GM13976 (cell line): ENCODE data around the gene CA11.

Experiments used
- DNase-seq: peaks from one replicate; pipeline ENCODE4 v3.0.0; 2012; ENCODE audit warnings: low spot score
- in situ Hi-C: fragments of 300-500 bp; cut with MboI; formaldehyde crosslinking; loops from one replicate; pipeline ENCODE4 v1.12.0; 2022; ENCODE audit warnings: low sequenced_read_pairs, mixed read lengths, inconsistent platforms; ENCODE audit not compliant: unreplicated experiment
- TF ChIP-seq, protein P1 (sequence below): IDR thresholded peaks from 2 replicates; pipeline ENCODE4 v1.5.1; 2012; ENCODE audit warnings: borderline replicate concordance, mild to moderate bottlenecking; ENCODE audit not compliant: insufficient read depth; ENCODE audit errors: extremely low read depth, missing control alignments, control extremely low read depth

Gene CA11

DNA sequence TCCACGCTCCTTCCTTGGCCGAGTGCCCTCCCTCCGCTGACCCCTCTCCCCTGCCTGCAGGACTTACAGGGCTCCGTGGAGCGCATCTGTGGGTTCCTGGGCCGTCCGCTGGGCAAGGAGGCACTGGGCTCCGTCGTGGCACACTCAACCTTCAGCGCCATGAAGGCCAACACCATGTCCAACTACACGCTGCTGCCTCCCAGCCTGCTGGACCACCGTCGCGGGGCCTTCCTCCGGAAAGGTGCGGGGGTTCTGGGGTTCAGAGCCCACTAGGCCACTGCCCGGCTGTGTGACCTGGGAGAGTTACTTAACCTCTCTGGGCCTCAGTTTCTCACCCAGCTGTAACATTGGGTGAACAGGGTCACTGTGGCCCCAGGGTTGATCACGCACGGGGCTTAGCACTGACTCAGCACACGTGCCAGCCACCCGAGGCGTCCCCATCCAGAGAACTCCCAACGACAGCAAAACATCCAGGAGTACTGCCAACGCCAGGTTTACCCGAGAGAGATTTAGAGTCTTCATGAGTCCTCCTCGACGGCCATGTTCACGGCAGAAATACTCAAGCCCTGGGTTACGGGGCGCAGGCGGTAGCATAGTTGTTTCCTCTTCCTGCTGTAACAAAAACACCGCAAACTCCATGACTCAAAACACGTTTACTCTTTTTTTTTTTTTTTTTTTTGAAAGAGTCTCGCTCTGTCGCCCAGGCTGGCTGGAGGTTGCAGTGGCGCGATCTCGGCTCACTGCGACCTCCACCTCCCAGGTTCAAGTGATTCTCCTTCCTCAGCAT, 49.1 kb downstream of the CA11 start:
- peak; percentile 74 for DNase-seq
- TF ChIP-seq, protein P1, sequence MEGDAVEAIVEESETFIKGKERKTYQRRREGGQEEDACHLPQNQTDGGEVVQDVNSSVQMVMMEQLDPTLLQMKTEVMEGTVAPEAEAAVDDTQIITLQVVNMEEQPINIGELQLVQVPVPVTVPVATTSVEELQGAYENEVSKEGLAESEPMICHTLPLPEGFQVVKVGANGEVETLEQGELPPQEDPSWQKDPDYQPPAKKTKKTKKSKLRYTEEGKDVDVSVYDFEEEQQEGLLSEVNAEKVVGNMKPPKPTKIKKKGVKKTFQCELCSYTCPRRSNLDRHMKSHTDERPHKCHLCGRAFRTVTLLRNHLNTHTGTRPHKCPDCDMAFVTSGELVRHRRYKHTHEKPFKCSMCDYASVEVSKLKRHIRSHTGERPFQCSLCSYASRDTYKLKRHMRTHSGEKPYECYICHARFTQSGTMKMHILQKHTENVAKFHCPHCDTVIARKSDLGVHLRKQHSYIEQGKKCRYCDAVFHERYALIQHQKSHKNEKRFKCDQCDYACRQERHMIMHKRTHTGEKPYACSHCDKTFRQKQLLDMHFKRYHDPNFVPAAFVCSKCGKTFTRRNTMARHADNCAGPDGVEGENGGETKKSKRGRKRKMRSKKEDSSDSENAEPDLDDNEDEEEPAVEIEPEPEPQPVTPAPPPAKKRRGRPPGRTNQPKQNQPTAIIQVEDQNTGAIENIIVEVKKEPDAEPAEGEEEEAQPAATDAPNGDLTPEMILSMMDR = no peak
- in situ Hi-C loops = loop anchor here (25.0 kb wide), 1 partner anchor 285 kb away; a partner anchor contains a TSS

DNA sequence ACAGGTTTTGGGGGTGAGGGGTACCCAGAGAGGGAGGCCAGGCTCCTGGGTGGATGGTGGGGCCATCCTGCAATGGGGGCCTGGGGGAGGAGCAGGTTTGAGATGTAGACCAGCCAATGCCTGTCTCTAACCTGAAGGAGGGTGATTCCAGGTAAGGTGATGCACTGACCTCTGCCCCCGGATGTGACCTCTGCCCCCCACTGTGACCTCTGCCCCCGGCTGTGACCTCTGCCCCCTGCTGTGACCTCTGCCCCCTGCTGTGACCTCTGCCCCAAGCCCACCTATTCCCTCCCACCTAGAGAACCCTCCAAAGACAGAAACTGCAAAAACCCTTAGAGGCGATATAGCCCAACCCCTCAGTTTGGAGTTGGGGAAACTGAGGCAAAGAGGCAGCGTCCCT, 49.8 kb downstream of the CA11 start:
- DNase-seq = no peak
- in situ Hi-C loops = loop anchor here (25.0 kb wide), 1 partner anchor 284 kb away; a partner anchor contains a TSS
- TF ChIP-seq, protein P1 = no peak

DNA sequence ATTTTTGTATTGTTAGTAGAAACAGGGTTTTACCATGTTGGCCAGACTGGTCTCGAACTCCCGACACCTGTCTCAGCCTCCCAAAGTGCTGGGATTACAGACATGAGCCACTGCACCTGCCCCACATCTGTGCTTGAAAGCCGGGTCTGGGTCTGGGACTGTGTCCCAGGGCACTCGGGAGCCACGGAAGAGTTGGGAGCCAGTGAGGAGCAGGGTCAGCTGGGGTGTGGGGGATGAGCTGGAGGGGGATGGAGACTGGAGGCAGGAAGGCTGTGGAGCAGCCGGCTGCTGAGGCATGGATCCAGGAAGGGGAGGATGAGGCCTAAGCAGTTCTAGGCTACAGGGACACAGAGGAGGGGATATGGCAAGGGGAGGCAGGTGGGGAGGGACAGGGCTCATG, 50.2 kb downstream of the CA11 start:
- in situ Hi-C loops = loop anchor here (25.0 kb wide), 1 partner anchor 284 kb away; a partner anchor contains a TSS
- no peak for DNase-seq
- TF ChIP-seq, protein P1 = no peak

DNA sequence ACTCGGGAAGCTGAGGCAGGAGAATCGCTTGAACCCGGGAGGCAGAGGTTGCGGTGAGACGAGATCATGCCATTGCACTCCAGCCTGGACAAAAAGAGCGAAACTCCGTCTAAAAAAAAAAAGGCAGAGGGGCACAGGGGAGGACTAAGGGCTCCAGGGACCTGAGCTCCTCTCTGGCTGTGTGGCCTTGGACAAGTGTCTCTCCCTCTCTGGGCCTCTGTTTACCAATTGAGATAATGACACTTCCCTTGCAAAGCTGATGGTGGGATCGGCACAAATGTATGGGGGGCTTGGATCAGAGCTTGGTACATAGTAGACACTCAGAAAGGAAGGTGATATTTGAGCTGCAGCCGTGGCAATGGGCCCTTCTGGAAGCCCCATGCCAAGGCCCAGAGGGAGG, 50.8 kb downstream of the CA11 start:
- DNase-seq = no peak
- TF ChIP-seq, protein P1 = no peak
- in situ Hi-C loops = loop anchor here (25.0 kb wide), 1 partner anchor 283 kb away; a partner anchor contains a TSS

DNA sequence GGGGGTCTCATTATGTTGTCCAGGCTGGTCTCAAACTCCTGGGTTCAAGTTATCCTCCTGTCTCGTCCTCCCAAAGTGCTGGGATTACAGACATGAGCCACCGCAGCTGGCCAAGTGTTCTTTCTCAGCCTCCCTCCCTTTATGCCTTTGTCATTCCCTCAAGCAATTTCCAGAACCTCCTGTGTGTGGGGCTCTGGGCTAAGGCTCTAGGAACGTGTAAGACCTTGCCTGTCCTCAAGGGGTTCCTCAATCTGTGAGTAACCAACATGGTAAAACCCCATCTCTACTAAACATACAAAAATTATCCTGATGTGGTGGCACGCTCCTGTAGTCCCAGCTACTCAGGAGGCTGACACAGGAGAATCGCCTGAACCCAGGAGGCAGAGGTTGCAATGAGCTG, 55.0 kb downstream of the CA11 start:
- DNase-seq = no peak
- in situ Hi-C loops = loop anchor here (25.0 kb wide), 1 partner anchor 279 kb away; a partner anchor contains a TSS
- TF ChIP-seq, protein P1 = no peak

DNA sequence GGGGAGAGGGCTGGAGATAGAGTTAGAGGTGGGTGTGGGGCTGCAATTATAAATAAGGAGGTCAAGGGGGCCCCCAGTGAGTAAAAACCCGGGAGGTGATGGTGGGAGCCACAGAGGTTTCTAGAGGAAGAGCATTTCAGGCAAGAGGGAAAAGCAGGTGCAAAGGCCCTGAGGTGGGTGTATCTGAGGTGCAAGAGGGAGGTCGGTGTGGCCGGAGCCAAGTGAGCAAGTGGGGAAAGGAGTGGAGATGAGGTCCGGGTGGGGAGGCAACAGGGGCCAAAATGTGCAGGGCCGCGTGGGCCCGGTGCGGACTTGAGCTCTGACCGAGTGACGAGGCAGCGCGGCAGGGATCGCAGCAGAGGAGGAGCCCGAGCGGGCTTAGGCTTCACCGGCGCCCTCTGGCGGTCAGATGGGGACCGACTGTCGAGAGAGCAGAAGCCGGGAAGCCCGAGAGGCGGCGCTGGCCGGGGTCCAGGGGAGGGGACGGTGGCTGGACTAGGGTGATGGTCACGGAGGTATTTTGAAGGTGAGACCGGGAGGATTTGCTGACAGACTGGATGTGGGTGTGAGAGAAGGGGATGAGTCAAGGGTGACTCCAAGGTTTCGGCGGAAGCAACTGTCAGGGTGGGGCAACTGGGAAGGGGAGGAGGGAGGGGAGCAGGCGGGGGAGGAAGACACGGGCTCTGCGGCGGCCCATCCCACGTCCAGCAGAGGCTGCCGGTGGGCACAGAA, 57.2 kb downstream of the CA11 start:
- peak; percentile 93 for DNase-seq
- in situ Hi-C loops = loop anchor here (5.0 to 25.0 kb wide), 2 partner anchors 82 to 277 kb away; a partner anchor contains a TSS
- TF ChIP-seq, protein P1 = peak; percentile 95
